HEK293 (cell line): ENCODE data around the gene SPINT2.

ENCODE experiments used
- HOXD13 ChIP-seq: sonication (generic); formaldehyde crosslinking; IDR thresholded peaks from 2 replicates; pipeline ENCODE4 v1.8.0; 2022; ENCODE audit warnings: missing genetic modification reagents, borderline replicate concordance
- MYNN ChIP-seq: fragments of 450-650 bp; formaldehyde crosslinking; IDR thresholded peaks from 2 replicates; pipeline ENCODE4 v1.5.1; 2016; ENCODE audit warnings: missing biosample characterization, missing genetic modification characterization, borderline replicate concordance
- REPIN1 ChIP-seq: fragments of 450-650 bp; formaldehyde crosslinking; IDR thresholded peaks from 2 replicates; pipeline ENCODE4 v1.5.1; 2017; ENCODE audit warnings: missing biosample characterization, missing genetic modification characterization, low read depth
- TRIM28 ChIP-seq: IDR thresholded peaks from 2 replicates; pipeline ENCODE4 v1.6.1; 2011; ENCODE audit warnings: low read length, control low read depth, borderline replicate concordance
- ZBTB17 ChIP-seq: fragments of 450-650 bp; formaldehyde crosslinking; IDR thresholded peaks from 2 replicates; pipeline ENCODE4 v1.5.1; 2016; ENCODE audit warnings: missing biosample characterization, missing genetic modification characterization
- ZFP69B ChIP-seq: fragments of 450-650 bp; formaldehyde crosslinking; IDR thresholded peaks from 2 replicates; pipeline ENCODE4 v1.5.1; 2016; ENCODE audit warnings: missing biosample characterization, missing genetic modification characterization
- ZNF121 ChIP-seq: fragments of 450-650 bp; formaldehyde crosslinking; IDR thresholded peaks from 2 replicates; pipeline ENCODE4 v1.5.1; 2016; ENCODE audit warnings: missing biosample characterization, missing genetic modification characterization
- ZNF138 ChIP-seq: fragments of 450-650 bp; formaldehyde crosslinking; IDR thresholded peaks from 2 replicates; pipeline ENCODE4 v1.5.1; 2016; ENCODE audit warnings: missing biosample characterization, missing genetic modification characterization, borderline replicate concordance
- ZNF175 ChIP-seq: fragments of 450-650 bp; formaldehyde crosslinking; IDR thresholded peaks from 2 replicates; pipeline ENCODE4 v1.5.1; 2016; ENCODE audit warnings: missing biosample characterization, missing genetic modification characterization
- ZNF202 ChIP-seq: fragments of 450-650 bp; formaldehyde crosslinking; IDR thresholded peaks from 2 replicates; pipeline ENCODE4 v1.5.1; 2016; ENCODE audit warnings: missing biosample characterization, missing genetic modification characterization, borderline replicate concordance
- ZNF302 ChIP-seq: fragments of 450-650 bp; formaldehyde crosslinking; IDR thresholded peaks from 2 replicates; pipeline ENCODE4 v1.5.1; 2016; ENCODE audit warnings: missing biosample characterization, missing genetic modification characterization, low read depth
- ZNF311 ChIP-seq: fragments of 450-650 bp; formaldehyde crosslinking; IDR thresholded peaks from 2 replicates; pipeline ENCODE4 v1.5.1; 2017; ENCODE audit warnings: missing biosample characterization, missing genetic modification characterization, borderline replicate concordance
- ZNF473 ChIP-seq: fragments of 450-650 bp; formaldehyde crosslinking; IDR thresholded peaks from 2 replicates; pipeline ENCODE4 v1.5.1; 2017; ENCODE audit warnings: missing biosample characterization, missing genetic modification characterization
- ZNF544 ChIP-seq: fragments of 450-650 bp; formaldehyde crosslinking; IDR thresholded peaks from 2 replicates; pipeline ENCODE4 v1.5.0; 2017; ENCODE audit warnings: missing biosample characterization, missing genetic modification characterization
- ZNF626 ChIP-seq: fragments of 450-650 bp; sonication (Bioruptor Pico); formaldehyde crosslinking; IDR thresholded peaks from 2 replicates; pipeline ENCODE4 v1.5.1; 2018; ENCODE audit warnings: missing biosample characterization, missing genetic modification characterization, inconsistent platforms
- ZNF677 ChIP-seq: fragments of 450-650 bp; IDR thresholded peaks from 2 replicates; pipeline ENCODE4 v1.5.0; 2018; ENCODE audit warnings: missing biosample characterization, mild to moderate bottlenecking, missing genetic modification characterization, moderate library complexity
- TF ChIP-seq, protein P1 (sequence below): fragments of 450-650 bp; formaldehyde crosslinking; conservative IDR thresholded peaks from 2 replicates; pipeline ENCODE4 v1.5.1; 2016; ENCODE audit warnings: low read depth, missing biosample characterization, missing genetic modification characterization
- TF ChIP-seq, protein P2 (sequence below): fragments of 450-650 bp; formaldehyde crosslinking; IDR thresholded peaks from 2 replicates; pipeline ENCODE4 v1.5.1; 2016; ENCODE audit warnings: missing biosample characterization, missing genetic modification characterization
- TF ChIP-seq, protein P3 (sequence below): fragments of 450-650 bp; formaldehyde crosslinking; IDR thresholded peaks from 2 replicates; pipeline ENCODE4 v1.5.1; 2016; ENCODE audit warnings: missing biosample characterization, missing genetic modification characterization
- TF ChIP-seq, protein P4 (sequence below): fragments of 450-650 bp; formaldehyde crosslinking; IDR thresholded peaks from 2 replicates; pipeline ENCODE4 v1.5.1; 2016; ENCODE audit warnings: missing biosample characterization, missing genetic modification characterization
- TF ChIP-seq, protein P5 (sequence below): fragments of 450-650 bp; formaldehyde crosslinking; IDR thresholded peaks from 2 replicates; pipeline ENCODE4 v1.5.1; 2016; ENCODE audit warnings: missing biosample characterization, missing genetic modification characterization
- TF ChIP-seq, protein P6 (sequence below): fragments of 450-650 bp; formaldehyde crosslinking; IDR thresholded peaks from 2 replicates; pipeline ENCODE4 v1.5.0; 2017; ENCODE audit warnings: missing biosample characterization, missing genetic modification characterization, borderline replicate concordance
- TF ChIP-seq, protein P7 (sequence below): IDR thresholded peaks from 2 replicates; pipeline ENCODE4 v1.6.1; 2011; ENCODE audit warnings: mild to moderate bottlenecking, low read depth, low read length, borderline replicate concordance
- TF ChIP-seq, protein P8 (sequence below): fragments of 450-650 bp; formaldehyde crosslinking; IDR thresholded peaks from 2 replicates; pipeline ENCODE4 v1.5.1; 2016; ENCODE audit warnings: missing biosample characterization, missing genetic modification characterization

The SPINT2 gene

DNA sequence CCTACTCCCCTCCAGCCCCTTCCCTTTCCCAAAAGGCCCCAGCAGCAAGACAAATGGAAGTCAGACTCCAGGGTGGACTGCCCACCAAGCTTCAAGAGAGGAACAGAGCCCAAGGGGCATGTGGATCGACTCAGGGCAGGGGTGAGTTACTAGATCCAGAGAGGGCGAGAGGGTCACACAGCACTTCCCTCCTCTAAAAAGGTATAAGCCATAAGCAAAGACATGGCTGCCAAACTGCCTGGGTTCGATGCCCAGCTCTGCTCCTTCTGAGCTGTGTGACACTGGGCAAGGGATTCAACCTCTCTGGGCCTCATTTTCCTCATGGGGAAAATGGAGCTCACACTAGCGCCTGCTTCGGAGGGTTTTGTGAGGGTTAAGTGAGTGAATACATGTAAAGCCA is 12.0 kb upstream of the SPINT2 start (continued):
- TF ChIP-seq, protein P1, sequence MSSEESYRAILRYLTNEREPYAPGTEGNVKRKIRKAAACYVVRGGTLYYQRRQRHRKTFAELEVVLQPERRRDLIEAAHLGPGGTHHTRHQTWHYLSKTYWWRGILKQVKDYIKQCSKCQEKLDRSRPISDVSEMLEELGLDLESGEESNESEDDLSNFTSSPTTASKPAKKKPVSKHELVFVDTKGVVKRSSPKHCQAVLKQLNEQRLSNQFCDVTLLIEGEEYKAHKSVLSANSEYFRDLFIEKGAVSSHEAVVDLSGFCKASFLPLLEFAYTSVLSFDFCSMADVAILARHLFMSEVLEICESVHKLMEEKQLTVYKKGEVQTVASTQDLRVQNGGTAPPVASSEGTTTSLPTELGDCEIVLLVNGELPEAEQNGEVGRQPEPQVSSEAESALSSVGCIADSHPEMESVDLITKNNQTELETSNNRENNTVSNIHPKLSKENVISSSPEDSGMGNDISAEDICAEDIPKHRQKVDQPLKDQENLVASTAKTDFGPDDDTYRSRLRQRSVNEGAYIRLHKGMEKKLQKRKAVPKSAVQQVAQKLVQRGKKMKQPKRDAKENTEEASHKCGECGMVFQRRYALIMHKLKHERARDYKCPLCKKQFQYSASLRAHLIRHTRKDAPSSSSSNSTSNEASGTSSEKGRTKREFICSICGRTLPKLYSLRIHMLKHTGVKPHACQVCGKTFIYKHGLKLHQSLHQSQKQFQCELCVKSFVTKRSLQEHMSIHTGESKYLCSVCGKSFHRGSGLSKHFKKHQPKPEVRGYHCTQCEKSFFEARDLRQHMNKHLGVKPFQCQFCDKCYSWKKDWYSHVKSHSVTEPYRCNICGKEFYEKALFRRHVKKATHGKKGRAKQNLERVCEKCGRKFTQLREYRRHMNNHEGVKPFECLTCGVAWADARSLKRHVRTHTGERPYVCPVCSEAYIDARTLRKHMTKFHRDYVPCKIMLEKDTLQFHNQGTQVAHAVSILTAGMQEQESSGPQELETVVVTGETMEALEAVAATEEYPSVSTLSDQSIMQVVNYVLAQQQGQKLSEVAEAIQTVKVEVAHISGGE (tag by site-specific recombination), result no peak
- TF ChIP-seq, protein P2, sequence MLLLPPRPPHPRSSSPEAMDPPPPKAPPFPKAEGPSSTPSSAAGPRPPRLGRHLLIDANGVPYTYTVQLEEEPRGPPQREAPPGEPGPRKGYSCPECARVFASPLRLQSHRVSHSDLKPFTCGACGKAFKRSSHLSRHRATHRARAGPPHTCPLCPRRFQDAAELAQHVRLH (tag by site-specific recombination), result peak; percentile 27; the same call in 1 of the 2 replicates
- TF ChIP-seq, protein P3, sequence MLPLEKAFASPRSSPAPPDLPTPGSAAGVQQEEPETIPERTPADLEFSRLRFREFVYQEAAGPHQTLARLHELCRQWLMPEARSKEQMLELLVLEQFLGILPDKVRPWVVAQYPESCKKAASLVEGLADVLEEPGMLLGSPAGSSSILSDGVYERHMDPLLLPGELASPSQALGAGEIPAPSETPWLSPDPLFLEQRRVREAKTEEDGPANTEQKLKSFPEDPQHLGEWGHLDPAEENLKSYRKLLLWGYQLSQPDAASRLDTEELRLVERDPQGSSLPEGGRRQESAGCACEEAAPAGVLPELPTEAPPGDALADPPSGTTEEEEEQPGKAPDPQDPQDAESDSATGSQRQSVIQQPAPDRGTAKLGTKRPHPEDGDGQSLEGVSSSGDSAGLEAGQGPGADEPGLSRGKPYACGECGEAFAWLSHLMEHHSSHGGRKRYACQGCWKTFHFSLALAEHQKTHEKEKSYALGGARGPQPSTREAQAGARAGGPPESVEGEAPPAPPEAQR (tag by site-specific recombination), result no peak
- no peak for TF ChIP-seq REPIN1 (tag by site-specific recombination)
- TF ChIP-seq TRIM28, result no peak
- TF ChIP-seq HOXD13 (CRISPR knock-in tag), result no peak
- no peak for TF ChIP-seq ZNF677 (tag by site-specific recombination)
- TF ChIP-seq MYNN (tag by site-specific recombination), result no peak
- TF ChIP-seq ZNF626, result no peak
- TF ChIP-seq ZNF544, result no peak
- TF ChIP-seq, protein P4, sequence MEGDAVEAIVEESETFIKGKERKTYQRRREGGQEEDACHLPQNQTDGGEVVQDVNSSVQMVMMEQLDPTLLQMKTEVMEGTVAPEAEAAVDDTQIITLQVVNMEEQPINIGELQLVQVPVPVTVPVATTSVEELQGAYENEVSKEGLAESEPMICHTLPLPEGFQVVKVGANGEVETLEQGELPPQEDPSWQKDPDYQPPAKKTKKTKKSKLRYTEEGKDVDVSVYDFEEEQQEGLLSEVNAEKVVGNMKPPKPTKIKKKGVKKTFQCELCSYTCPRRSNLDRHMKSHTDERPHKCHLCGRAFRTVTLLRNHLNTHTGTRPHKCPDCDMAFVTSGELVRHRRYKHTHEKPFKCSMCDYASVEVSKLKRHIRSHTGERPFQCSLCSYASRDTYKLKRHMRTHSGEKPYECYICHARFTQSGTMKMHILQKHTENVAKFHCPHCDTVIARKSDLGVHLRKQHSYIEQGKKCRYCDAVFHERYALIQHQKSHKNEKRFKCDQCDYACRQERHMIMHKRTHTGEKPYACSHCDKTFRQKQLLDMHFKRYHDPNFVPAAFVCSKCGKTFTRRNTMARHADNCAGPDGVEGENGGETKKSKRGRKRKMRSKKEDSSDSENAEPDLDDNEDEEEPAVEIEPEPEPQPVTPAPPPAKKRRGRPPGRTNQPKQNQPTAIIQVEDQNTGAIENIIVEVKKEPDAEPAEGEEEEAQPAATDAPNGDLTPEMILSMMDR (tag by site-specific recombination), result no peak
- TF ChIP-seq ZNF202 (tag by site-specific recombination), result no peak
- no peak for TF ChIP-seq ZFP69B (tag by site-specific recombination)
- no peak for TF ChIP-seq ZNF138 (tag by site-specific recombination)
- TF ChIP-seq, protein P5, sequence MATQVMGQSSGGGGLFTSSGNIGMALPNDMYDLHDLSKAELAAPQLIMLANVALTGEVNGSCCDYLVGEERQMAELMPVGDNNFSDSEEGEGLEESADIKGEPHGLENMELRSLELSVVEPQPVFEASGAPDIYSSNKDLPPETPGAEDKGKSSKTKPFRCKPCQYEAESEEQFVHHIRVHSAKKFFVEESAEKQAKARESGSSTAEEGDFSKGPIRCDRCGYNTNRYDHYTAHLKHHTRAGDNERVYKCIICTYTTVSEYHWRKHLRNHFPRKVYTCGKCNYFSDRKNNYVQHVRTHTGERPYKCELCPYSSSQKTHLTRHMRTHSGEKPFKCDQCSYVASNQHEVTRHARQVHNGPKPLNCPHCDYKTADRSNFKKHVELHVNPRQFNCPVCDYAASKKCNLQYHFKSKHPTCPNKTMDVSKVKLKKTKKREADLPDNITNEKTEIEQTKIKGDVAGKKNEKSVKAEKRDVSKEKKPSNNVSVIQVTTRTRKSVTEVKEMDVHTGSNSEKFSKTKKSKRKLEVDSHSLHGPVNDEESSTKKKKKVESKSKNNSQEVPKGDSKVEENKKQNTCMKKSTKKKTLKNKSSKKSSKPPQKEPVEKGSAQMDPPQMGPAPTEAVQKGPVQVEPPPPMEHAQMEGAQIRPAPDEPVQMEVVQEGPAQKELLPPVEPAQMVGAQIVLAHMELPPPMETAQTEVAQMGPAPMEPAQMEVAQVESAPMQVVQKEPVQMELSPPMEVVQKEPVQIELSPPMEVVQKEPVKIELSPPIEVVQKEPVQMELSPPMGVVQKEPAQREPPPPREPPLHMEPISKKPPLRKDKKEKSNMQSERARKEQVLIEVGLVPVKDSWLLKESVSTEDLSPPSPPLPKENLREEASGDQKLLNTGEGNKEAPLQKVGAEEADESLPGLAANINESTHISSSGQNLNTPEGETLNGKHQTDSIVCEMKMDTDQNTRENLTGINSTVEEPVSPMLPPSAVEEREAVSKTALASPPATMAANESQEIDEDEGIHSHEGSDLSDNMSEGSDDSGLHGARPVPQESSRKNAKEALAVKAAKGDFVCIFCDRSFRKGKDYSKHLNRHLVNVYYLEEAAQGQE (tag by site-specific recombination), result no peak
- no peak for TF ChIP-seq ZNF175
- TF ChIP-seq ZNF473 (tag by site-specific recombination), result no peak
- TF ChIP-seq, protein P6, sequence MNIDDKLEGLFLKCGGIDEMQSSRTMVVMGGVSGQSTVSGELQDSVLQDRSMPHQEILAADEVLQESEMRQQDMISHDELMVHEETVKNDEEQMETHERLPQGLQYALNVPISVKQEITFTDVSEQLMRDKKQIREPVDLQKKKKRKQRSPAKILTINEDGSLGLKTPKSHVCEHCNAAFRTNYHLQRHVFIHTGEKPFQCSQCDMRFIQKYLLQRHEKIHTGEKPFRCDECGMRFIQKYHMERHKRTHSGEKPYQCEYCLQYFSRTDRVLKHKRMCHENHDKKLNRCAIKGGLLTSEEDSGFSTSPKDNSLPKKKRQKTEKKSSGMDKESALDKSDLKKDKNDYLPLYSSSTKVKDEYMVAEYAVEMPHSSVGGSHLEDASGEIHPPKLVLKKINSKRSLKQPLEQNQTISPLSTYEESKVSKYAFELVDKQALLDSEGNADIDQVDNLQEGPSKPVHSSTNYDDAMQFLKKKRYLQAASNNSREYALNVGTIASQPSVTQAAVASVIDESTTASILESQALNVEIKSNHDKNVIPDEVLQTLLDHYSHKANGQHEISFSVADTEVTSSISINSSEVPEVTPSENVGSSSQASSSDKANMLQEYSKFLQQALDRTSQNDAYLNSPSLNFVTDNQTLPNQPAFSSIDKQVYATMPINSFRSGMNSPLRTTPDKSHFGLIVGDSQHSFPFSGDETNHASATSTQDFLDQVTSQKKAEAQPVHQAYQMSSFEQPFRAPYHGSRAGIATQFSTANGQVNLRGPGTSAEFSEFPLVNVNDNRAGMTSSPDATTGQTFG (tag by site-specific recombination), result no peak
- TF ChIP-seq ZNF121 (tag by site-specific recombination), result peak; percentile 20; the same call in 1 of the 2 replicates
- TF ChIP-seq, protein P7, sequence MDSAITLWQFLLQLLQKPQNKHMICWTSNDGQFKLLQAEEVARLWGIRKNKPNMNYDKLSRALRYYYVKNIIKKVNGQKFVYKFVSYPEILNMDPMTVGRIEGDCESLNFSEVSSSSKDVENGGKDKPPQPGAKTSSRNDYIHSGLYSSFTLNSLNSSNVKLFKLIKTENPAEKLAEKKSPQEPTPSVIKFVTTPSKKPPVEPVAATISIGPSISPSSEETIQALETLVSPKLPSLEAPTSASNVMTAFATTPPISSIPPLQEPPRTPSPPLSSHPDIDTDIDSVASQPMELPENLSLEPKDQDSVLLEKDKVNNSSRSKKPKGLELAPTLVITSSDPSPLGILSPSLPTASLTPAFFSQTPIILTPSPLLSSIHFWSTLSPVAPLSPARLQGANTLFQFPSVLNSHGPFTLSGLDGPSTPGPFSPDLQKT, result no peak
- TF ChIP-seq ZBTB17 (tag by site-specific recombination), result no peak
- TF ChIP-seq, protein P8, sequence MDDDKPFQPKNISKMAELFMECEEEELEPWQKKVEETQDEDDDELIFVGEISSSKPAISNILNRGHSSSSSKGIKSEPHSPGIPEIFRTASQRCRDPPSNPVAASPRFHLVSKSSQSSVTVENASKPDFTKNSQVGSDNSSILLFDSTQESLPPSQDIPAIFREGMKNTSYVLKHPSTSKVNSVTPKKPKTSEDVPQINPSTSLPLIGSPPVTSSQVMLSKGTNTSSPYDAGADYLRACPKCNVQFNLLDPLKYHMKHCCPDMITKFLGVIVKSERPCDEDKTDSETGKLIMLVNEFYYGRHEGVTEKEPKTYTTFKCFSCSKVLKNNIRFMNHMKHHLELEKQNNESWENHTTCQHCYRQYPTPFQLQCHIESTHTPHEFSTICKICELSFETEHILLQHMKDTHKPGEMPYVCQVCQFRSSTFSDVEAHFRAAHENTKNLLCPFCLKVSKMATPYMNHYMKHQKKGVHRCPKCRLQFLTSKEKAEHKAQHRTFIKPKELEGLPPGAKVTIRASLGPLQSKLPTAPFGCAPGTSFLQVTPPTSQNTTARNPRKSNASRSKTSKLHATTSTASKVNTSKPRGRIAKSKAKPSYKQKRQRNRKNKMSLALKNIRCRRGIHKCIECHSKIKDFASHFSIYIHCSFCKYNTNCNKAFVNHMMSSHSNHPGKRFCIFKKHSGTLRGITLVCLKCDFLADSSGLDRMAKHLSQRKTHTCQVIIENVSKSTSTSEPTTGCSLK (tag by site-specific recombination), result no peak
- TF ChIP-seq ZNF311 (tag by site-specific recombination), result no peak
- no peak for TF ChIP-seq ZNF302 (tag by site-specific recombination)
